Bladder microvascular endothelial cell (primary cell): Measurements from ENCODE around the gene ENO1. TPM values are rescaled to one million over a fixed set of nuclear protein-coding genes. Genes with fewer than 3 reads are reported as not detected.

Experiments used
- total RNA-seq: library from RNA; depleted of rRNA; stranded (reverse); fragments of >200 nt; gene quantifications from 2 replicates; pipeline ENCODE4 v1.2.3, GENCODE V29; 2014

ENO1 gene
- 1,298 and 1,410 TPM in 2 replicates for total RNA-seq

DNA sequence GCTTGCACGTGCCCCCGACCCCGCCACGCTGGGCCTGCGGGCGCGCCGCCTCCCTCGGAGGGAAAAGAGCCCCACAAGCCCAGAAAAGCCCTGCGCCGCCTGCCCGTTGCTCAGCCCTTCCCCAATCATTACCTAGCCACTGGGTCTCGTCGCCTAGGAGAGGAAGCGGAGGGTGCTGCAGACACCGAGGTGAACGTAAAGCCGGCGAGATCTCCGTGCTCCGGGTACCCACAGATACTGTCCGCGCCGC, at the start of gene ENO1:
TSS of gene ENO1 (minus strand) at position 239 of the 250 bp plus-strand sequence. CDS start 3,778 bp downstream, outside the sequence.

DNA sequence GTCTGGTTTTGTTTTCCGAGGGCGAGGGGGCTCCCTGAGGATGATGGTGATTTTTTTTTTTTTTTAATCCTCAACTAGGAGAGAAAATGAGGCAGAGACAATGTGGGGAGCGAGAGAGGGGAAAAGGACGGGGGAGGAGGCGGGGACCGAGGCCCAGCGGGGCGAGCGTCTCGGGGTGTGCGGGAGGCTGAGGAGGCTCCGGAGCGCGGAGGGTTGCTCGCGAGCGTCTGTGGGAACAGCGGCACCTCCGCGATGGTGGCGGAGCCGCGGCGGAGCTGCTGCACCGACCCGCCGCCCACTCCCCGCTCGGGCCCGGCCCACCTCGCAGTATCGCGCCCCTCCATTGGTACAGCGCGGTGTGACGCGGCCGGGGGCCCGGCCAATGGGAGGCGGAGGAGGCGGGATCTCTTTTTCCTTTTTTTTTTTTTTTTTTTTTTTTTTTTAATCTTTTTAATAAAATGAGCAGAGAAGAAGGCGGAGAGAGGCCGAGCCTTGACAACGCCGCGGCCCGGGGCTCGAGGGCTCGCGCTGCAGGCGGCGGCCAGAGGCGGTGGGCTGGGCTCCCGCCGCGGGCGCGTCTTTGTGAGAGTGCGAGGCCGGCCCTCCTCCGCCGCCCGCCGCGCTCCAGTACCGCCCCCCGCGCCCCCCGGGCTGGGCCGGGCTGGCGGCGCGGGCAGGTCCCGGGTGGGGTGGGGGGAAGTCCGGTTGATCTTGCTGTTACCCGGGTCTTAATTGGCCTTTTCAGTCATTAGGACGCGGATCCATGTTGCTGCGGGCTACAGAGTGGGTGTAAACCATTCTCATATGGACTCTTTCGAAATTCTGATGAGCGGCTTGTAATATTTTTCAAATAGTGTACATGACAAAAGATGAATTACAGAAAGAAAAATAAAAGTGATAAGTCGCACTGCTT, 60.8 kb downstream of the ENO1 start, which contains the start of gene RERE:
TSS of gene RERE (minus strand) at position 229 of the 913 bp plus-strand sequence.

Other genes with a start within 250 kb of the ENO1 start
- gene RERE, start 61.0 kb downstream of the ENO1 start, total RNA-seq = 45.5 and 93.6 TPM in 2 replicates
- gene CA6, start 67.2 kb upstream of the ENO1 start, total RNA-seq = not detected in 2 replicates
- gene SLC2A7, start 147.7 kb upstream of the ENO1 start, total RNA-seq = 0.06 TPM in 1 of 2 replicates, not detected in the other
- not detected in 2 replicates for gene SLC2A5, start 190.9 kb upstream of the ENO1 start, total RNA-seq